Naive thymus-derived CD4-positive, alpha-beta T cell (primary cell): ENCODE data around the gene ZNF521. TPM values are rescaled to one million over a fixed set of nuclear protein-coding genes. Genes with fewer than 3 reads are reported as not detected.
A peak's percentile ranks its signal among the peaks of the same experiment; 100 is the strongest.

ENCODE experiments used
- ATAC-seq: fragments of 150-1000 bp; cut with Tn5 transposase; 2 replicates; pipeline ENCODE4 v1.10.0; 2021; ENCODE audit warnings: mild to moderate bottlenecking, moderate library complexity
- CTCF ChIA-PET: fragments of 350-600 bp; sonication (Branson Sonifier 250); formaldehyde crosslinking; loops from one replicate; lab custom pipeline; 2021; ENCODE audit warnings: antibody characterized with exemption; lab: Charles Lee
- POLR2A ChIA-PET: fragments of 350-600 bp; sonication (Branson Sonifier 250); formaldehyde crosslinking; loops from one replicate; lab custom pipeline; 2021; ENCODE audit warnings: antibody characterized with exemption, inconsistent platforms; lab: Charles Lee
- DNase-seq, 9 donors: peaks; one replicate each; pipeline versions ENCODE4 v3.0.0 to v3.0.0-alpha.2; 2020 to 2022; ENCODE audit warnings: mixed read lengths in 1 of 9
- H3K27ac ChIP-seq: one replicate; pipeline ENCODE4 v1.7.0; 2013; ENCODE audit warnings: mild to moderate bottlenecking, low read depth, low read length, moderate library complexity
- H3K27me3 ChIP-seq, 2 donors: one replicate each; pipeline ENCODE4 v1.7.0; 2013; ENCODE audit warnings: low read length in 2 of 2, mild to moderate bottlenecking in 2 of 2, moderate library complexity in 2 of 2; ENCODE audit not compliant: control insufficient read depth in 2 of 2, insufficient read depth in 2 of 2
- H3K36me3 ChIP-seq, 3 experiments: 1 replicate in 2 of 3; 2 replicates in 1 of 3; pipeline ENCODE4 v1.7.0; 2013; ENCODE audit warnings: low read length in 3 of 3, mild to moderate bottlenecking in 3 of 3, moderate library complexity in 1 of 3; ENCODE audit not compliant: insufficient read depth in 3 of 3, control insufficient read depth in 2 of 3
- H3K4me1 ChIP-seq, 2 donors: one replicate each; pipeline ENCODE4 v1.7.0; 2013; ENCODE audit warnings: low read length in 2 of 2, mild to moderate bottlenecking in 2 of 2, moderate library complexity in 1 of 2; ENCODE audit not compliant: control insufficient read depth in 2 of 2, insufficient read depth in 2 of 2
- H3K4me3 ChIP-seq: 2 replicates; pipeline ENCODE4 v1.7.0; 2013; ENCODE audit warnings: mild to moderate bottlenecking, low read length
- H3K9me3 ChIP-seq, 3 experiments: 1 replicate in 2 of 3; 2 replicates in 1 of 3; pipeline ENCODE4 v1.7.0; 2013; ENCODE audit warnings: low read length in 3 of 3; ENCODE audit not compliant: control insufficient read depth in 2 of 3
- H3K27ac Mint-ChIP-seq, 9 donors: one replicate each; pipeline ENCODE4 v1.8.0; 2020 to 2022; ENCODE audit warnings: mixed read lengths in 9 of 9, mild to moderate bottlenecking in 8 of 9, moderate library complexity in 5 of 9, inconsistent platforms in 2 of 9
- H3K27me3 Mint-ChIP-seq, 5 donors: one replicate each; pipeline ENCODE4 v1.8.0; 2021 to 2022; ENCODE audit warnings: mixed read lengths in 5 of 5, mild to moderate bottlenecking in 1 of 5
- H3K36me3 Mint-ChIP-seq, 5 donors: one replicate each; pipeline ENCODE4 v1.8.0; 2020 to 2022; ENCODE audit warnings: mixed read lengths in 5 of 5, mild to moderate bottlenecking in 3 of 5, inconsistent platforms in 1 of 5
- H3K4me1 Mint-ChIP-seq, 7 donors: one replicate each; pipeline ENCODE4 v1.8.0; 2020 to 2022; ENCODE audit warnings: mixed read lengths in 7 of 7, mild to moderate bottlenecking in 3 of 7, inconsistent platforms in 1 of 7
- H3K4me3 Mint-ChIP-seq, 10 donors: one replicate each; pipeline ENCODE4 v1.8.0; 2020 to 2022; ENCODE audit warnings: mild to moderate bottlenecking in 10 of 10, mixed read lengths in 10 of 10, moderate library complexity in 6 of 10, inconsistent platforms in 2 of 10
- H3K9me3 Mint-ChIP-seq, 11 donors: one replicate each; pipeline ENCODE4 v1.8.0; 2020 to 2022; ENCODE audit warnings: mixed read lengths in 11 of 11, mild to moderate bottlenecking in 4 of 11, inconsistent platforms in 1 of 11, moderate library complexity in 1 of 11
- intact Hi-C, 2 donors: fragments of 100-400 bp; cut with micrococcal nuclease; formaldehyde crosslinking; loops; one replicate each; pipeline ENCODE4 v1.15.1; 2023
- polyA plus RNA-seq, 2 donors: library from polyadenylated mRNA; unstranded; fragments of 300-500 nt; fragmentation: Illumina TruSeq; gene quantifications; one replicate each; pipeline ENCODE4 v1.2.3, GENCODE V29; 2021
- total RNA-seq, 6 experiments: library from RNA in 5 of 6; stranded (reverse) in 5 of 6; gene quantifications; 1 replicate in 5 of 6; 2 replicates in 1 of 6; pipeline ENCODE4 v1.2.3 and lab custom pipeline; 2021 to 2026

ZNF521 gene
- total and polyA plus RNA-seq, 7 experiments from 2014 or later: 1.1 to 4.4 TPM; not detected in 5

DNA sequence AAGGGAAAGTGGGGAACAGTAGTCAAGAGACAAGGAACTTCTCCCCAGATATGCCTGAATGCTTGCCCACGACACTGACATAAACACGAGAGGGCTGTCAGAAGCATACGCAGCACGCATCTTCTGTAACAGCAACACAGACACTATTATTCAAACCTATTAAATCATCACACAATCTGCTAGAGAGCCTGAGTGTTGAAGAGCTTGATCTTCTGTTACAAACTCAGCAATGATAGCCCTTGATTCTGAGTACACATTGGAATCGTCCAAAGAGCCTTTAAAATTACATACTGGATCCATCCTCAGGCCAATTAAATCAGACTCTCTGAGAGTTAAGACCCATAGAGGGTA is 111.6 kb downstream of the ZNF521 start:
- Histone ChIP-seq H3K4me1 (peaks cover 0 to 4% of the 10 kb centered on the region in 2 donors), H3K36me3 (no peaks in the 10 kb centered on the region), H3K4me3 (no peak overlapping the region), H3K27me3 (no peaks in the 10 kb centered on the region), H3K27ac (no peak overlapping the region), H3K9me3 (no peaks in the 10 kb centered on the region)
- ATAC-seq (no peak), DNase-seq (no peak)
- no peaks in the 10 kb centered on the region for H3K36me3 Mint-ChIP-seq
- peaks cover 0 to 10% (median 0%) of the 10 kb centered on the region in 5 donors for H3K27me3 Mint-ChIP-seq
- ChIA-PET POLR2A (no interaction called here), CTCF (no interaction called here)
- H3K27ac Mint-ChIP-seq: no peak overlapping the region
- H3K4me3 Mint-ChIP-seq: no peak overlapping the region
- H3K4me1 Mint-ChIP-seq: peaks cover 0 to 2% (median 0%) of the 10 kb centered on the region in 7 donors
- peaks cover 0 to 3% (median 0%) of the 10 kb centered on the region in 11 donors for H3K9me3 Mint-ChIP-seq
- intact Hi-C loops: no loop called here

DNA sequence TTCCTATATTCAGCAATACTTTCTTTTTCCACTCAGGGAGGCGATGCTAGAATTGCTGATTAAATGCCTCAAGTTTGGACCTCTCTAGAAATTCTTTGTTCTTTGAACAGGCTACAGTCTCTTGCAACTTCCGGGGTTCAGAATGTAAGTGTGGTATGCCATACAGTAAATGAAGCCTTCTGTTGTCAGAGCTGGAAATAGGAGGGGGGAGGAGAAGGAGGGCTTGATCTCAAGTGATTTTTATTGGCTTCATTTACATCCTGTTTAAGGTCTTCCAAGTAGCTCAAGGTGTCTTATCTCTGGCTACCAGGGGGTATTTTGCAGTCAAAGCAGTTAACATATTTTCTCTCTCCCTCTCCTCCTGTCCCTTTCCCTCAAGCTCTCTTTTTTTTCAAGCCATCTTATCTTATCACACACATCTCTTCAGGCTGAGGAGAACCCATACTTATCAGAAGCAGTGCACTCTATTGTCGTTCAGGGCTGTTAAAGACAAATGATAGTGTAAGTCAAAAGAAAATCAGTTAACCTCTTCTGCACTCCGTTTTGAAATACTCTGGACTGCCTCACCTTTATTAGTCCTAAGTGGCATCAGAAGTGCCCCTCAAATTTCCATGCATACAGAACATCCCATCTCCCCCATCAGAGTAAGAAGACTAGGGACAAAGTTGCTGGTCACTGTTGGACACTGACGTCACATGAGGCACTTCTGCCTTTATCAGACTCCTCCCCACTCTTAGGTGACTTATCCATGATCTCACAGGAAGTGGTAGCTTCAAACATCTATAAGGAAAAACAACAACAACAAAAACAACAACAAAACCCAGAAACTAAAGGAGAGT is 112.2 kb downstream of the ZNF521 start:
- CTCF ChIA-PET: no interaction called here
- Histone ChIP-seq H3K4me1 (peaks cover 0 to 4% of the 10 kb centered on the region in 2 donors), H3K36me3 (no peaks in the 10 kb centered on the region), H3K27ac (no peak overlapping the region), H3K4me3 (no peak overlapping the region), H3K27me3 (no peaks in the 10 kb centered on the region), H3K9me3 (no peaks in the 10 kb centered on the region)
- H3K27me3 Mint-ChIP-seq: peaks cover 0 to 10% (median 0%) of the 10 kb centered on the region in 5 donors
- no peaks in the 10 kb centered on the region for H3K36me3 Mint-ChIP-seq
- peaks cover 0 to 2% (median 0%) of the 10 kb centered on the region in 7 donors for H3K4me1 Mint-ChIP-seq
- no peak overlapping the region for H3K4me3 Mint-ChIP-seq
- intact Hi-C loops: loop anchor here in 1 of 2 donors (10.0 kb wide), 1 partner anchor 65 kb away; no protein-coding TSS in a partner anchor
- H3K9me3 Mint-ChIP-seq: peaks cover 0 to 3% (median 0%) of the 10 kb centered on the region in 11 donors
- POLR2A ChIA-PET: no interaction called here
- DNase-seq (peak in 5 of 9 donors; percentile 5 to 40 (median 19)), ATAC-seq (peak; percentile 68)
- H3K27ac Mint-ChIP-seq: no peak overlapping the region

DNA sequence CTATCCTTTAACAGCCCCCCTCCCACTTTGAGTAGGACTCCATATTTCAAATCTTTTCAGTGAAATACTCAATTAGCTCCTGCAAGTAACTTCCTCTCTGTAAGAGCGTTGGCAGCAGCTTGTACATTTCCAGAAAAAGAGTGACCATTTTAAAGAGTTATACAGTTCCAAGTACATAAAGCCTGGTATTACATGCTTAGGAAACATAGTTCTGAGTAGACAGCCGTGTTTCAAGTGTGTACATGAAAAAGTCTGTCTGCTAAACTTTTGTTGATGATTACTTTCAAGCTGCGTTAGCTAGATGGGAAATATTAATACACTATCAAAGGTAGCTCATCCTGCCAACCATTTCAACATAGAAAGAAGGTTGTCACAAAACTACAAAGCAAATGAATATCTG is 112.8 kb downstream of the ZNF521 start:
- Mint-ChIP-seq H3K27ac (no peak overlapping the region), H3K36me3 (no peaks in the 10 kb centered on the region), H3K9me3 (peaks cover 0 to 3% (median 0%) of the 10 kb centered on the region in 11 donors), H3K4me3 (no peak overlapping the region), H3K4me1 (peaks cover 0 to 2% (median 0%) of the 10 kb centered on the region in 7 donors), H3K27me3 (peaks cover 0 to 10% (median 0%) of the 10 kb centered on the region in 5 donors)
- Histone ChIP-seq H3K27ac (no peak overlapping the region), H3K4me1 (peaks cover 0 to 4% of the 10 kb centered on the region in 2 donors), H3K36me3 (no peaks in the 10 kb centered on the region), H3K27me3 (no peaks in the 10 kb centered on the region), H3K4me3 (no peak overlapping the region), H3K9me3 (no peaks in the 10 kb centered on the region)
- DNase-seq: no peak
- peak; percentile 10 for ATAC-seq
- intact Hi-C loops: loop anchor here in 1 of 2 donors (10.0 kb wide), 1 partner anchor 64 kb away; no protein-coding TSS in a partner anchor
- POLR2A ChIA-PET: no interaction called here
- CTCF ChIA-PET: no interaction called here

DNA sequence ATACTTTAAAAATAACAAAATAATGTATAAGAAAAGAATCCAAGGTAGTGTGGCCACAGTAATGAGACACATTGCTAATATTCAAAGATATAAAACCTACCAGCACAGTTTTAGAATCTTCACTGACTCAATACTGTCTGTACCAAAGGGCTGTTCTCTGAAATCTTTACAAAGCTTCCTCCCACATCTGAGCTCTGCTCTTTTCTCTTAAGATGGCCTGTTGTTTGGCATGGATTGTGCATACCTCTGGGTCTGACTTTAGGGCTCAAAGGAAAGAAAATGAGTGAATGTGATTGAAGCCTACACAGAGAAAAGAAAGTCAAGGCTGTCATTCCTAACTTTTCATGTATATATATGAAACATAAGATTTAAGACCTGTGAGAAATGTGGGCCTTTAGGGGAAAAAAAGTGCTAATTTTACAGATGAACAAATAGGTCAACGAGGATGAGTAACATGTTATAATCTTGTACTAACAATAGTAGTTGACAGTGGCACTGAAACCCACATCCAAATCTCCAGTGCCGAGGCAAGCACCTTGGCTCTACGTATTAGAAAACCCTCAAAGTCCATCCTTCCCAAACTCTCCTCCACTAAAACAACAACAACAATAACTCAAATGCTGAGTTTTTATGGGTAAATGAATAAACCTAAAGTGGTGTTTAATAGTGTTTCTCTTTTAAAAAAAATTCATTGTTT is 114.2 kb downstream of the ZNF521 start:
- ATAC-seq: no peak
- CTCF ChIA-PET: no interaction called here
- no peaks in the 10 kb centered on the region for H3K36me3 Mint-ChIP-seq

DNA sequence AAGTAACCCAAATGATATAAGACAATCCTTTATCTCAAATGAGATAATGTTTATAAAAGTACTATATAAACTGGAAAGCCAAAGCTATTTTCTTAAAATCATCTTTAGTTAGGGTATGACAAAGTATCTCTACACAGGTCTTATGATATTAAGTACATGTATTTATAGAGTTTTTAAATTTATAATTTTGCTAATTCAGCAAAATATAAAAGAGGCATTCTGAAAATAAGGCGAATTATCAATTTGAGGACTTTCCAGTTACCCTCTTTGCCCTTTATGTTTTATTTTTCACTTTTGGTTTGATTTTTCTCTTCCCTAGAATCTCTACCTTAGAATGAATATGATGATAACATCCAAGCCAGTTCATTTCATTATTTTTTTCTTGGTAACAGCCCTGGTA is 115.2 kb downstream of the ZNF521 start:
- H3K36me3 ChIP-seq: no peaks in the 10 kb centered on the region
- ChIA-PET POLR2A (no interaction called here), CTCF (no interaction called here)
- H3K27ac ChIP-seq: no peak overlapping the region
- Mint-ChIP-seq H3K36me3 (no peaks in the 10 kb centered on the region), H3K27me3 (peaks cover 0 to 9% (median 0%) of the 10 kb centered on the region in 5 donors), H3K9me3 (no peaks in the 10 kb centered on the region), H3K27ac (no peak overlapping the region), H3K4me3 (no peak overlapping the region), H3K4me1 (peaks cover 0 to 2% (median 0%) of the 10 kb centered on the region in 7 donors)
- intact Hi-C loops: loop anchor here in 1 of 2 donors (10.0 kb wide), 1 partner anchor 62 kb away; no protein-coding TSS in a partner anchor
- DNase-seq: no peak
- peaks cover 0 to 4% of the 10 kb centered on the region in 2 donors for H3K4me1 ChIP-seq
- no peak overlapping the region for H3K4me3 ChIP-seq
- no peaks in the 10 kb centered on the region for H3K9me3 ChIP-seq
- ATAC-seq: no peak
- no peaks in the 10 kb centered on the region for H3K27me3 ChIP-seq

More for the DNA sequence above, 114.2 kb downstream of the ZNF521 start:
- H3K27ac ChIP-seq: no peak overlapping the region
- Mint-ChIP-seq H3K27me3 (peaks cover 0 to 14% (median 0%) of the 10 kb centered on the region in 5 donors), H3K9me3 (no peaks in the 10 kb centered on the region), H3K4me1 (peaks cover 0 to 2% (median 0%) of the 10 kb centered on the region in 7 donors), H3K4me3 (no peak overlapping the region), H3K27ac (no peak overlapping the region)
- H3K9me3 ChIP-seq: no peaks in the 10 kb centered on the region
- H3K4me3 ChIP-seq: no peak overlapping the region
- intact Hi-C loops: loop anchor here in 1 of 2 donors (10.0 kb wide), 1 partner anchor 63 kb away; no protein-coding TSS in a partner anchor
- H3K36me3 ChIP-seq: no peaks in the 10 kb centered on the region
- peaks cover 0 to 4% of the 10 kb centered on the region in 2 donors for H3K4me1 ChIP-seq
- POLR2A ChIA-PET: no interaction called here
- no peak for DNase-seq
- no peaks in the 10 kb centered on the region for H3K27me3 ChIP-seq

DNA sequence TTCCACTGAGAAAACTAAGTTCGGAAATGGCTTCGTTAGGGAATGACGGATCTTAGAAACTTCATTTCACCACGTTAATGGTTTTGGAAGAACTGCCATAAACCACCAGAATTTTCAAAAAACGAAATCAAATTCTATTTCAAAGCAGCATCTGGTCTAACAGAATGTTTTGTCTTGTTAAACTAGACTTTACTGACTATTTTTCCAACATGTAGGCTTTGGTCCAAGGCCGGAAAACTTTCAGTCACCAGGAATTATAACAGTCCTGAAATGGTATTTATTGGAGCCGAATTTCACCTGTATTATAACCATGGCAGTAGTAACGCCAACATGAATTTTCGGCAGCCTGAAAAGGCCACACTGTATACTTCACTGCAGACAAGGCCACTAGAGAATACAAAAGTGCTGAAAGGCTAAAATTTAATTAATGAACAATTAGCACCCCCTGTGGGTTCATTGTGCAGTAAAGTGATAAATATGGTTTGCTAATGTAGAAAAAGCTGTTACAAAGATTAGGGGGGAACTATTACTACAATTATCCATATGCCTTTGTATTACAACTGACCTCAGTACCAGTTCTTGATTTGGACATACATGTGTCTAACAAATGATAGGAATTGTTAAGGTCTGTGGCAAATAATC is 116.4 kb downstream of the ZNF521 start:
- POLR2A ChIA-PET: interaction anchor here (0.6 kb wide), 1 partner anchor 589 kb away, joined by 3 read pairs; no protein-coding TSS in a partner anchor

More for the DNA sequence above, 116.4 kb downstream of the ZNF521 start:
- H3K27me3 ChIP-seq: no peaks in the 10 kb centered on the region
- H3K4me3 ChIP-seq: no peak overlapping the region
- H3K9me3 ChIP-seq: no peaks in the 10 kb centered on the region
- no peak overlapping the region for H3K27ac Mint-ChIP-seq
- no peaks in the 10 kb centered on the region for H3K36me3 ChIP-seq
- peaks cover 0 to 16% (median 0%) of the 10 kb centered on the region in 5 donors for H3K27me3 Mint-ChIP-seq
- H3K4me1 Mint-ChIP-seq: no peaks in the 10 kb centered on the region
- H3K27ac ChIP-seq: no peak overlapping the region
- peaks cover 0 to 4% of the 10 kb centered on the region in 2 donors for H3K4me1 ChIP-seq
- H3K4me3 Mint-ChIP-seq: no peak overlapping the region
- intact Hi-C loops: loop anchor here in 1 of 2 donors (10.0 kb wide), 1 partner anchor 61 kb away; no protein-coding TSS in a partner anchor
- H3K9me3 Mint-ChIP-seq: no peaks in the 10 kb centered on the region
- H3K36me3 Mint-ChIP-seq: no peaks in the 10 kb centered on the region
- ATAC-seq: no peak
- DNase-seq: no peak
- CTCF ChIA-PET: no interaction called here
